Testis (tissue), 2 donors: ENCODE measurements around the gene WWC2.

Experiments
- POLR2A ChIP-seq: fragments of 450-650 bp; IDR thresholded peaks from one replicate; pipeline ENCODE4 v1.6.1; 2017; ENCODE audit warnings: antibody characterized with exemption, mild to moderate bottlenecking, moderate library complexity
- TF ChIP-seq, protein P1 (sequence below), 3 experiments: fragments of 450-650 bp in 2 of 3; fragments of 200-600 bp in 1 of 3; sonication (generic) in 1 of 3; IDR thresholded peaks; one replicate each; pipeline ENCODE4 v1.5.1; 2016 to 2019; ENCODE audit warnings: antibody characterized with exemption in 3 of 3, mild to moderate bottlenecking in 2 of 3, moderate library complexity in 1 of 3

GRCh38 chr4:183100827-183101226 lies 1.8 kb downstream of the WWC2 start:
- TF ChIP-seq, protein P1, sequence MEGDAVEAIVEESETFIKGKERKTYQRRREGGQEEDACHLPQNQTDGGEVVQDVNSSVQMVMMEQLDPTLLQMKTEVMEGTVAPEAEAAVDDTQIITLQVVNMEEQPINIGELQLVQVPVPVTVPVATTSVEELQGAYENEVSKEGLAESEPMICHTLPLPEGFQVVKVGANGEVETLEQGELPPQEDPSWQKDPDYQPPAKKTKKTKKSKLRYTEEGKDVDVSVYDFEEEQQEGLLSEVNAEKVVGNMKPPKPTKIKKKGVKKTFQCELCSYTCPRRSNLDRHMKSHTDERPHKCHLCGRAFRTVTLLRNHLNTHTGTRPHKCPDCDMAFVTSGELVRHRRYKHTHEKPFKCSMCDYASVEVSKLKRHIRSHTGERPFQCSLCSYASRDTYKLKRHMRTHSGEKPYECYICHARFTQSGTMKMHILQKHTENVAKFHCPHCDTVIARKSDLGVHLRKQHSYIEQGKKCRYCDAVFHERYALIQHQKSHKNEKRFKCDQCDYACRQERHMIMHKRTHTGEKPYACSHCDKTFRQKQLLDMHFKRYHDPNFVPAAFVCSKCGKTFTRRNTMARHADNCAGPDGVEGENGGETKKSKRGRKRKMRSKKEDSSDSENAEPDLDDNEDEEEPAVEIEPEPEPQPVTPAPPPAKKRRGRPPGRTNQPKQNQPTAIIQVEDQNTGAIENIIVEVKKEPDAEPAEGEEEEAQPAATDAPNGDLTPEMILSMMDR (IDR thresholded peaks at IDR 0.05) = no peak
- TF ChIP-seq POLR2A = no peak
